NCI-H526 (cell line): Measurements from ENCODE around the gene FBLN5.
A peak's percentile ranks its signal among the peaks of the same experiment; 100 is the strongest.
"Not testable (repeated sequence)": the region's sequence is repeated elsewhere in the genome, so short reads cannot be mapped to it uniquely, and the experiment has no call there.

Experiments used
- DNase-seq, 2 experiments: peaks; one replicate each; lab custom pipeline; 2025; lab: John Stamatoyannopoulos, UW

FBLN5 gene

DNA sequence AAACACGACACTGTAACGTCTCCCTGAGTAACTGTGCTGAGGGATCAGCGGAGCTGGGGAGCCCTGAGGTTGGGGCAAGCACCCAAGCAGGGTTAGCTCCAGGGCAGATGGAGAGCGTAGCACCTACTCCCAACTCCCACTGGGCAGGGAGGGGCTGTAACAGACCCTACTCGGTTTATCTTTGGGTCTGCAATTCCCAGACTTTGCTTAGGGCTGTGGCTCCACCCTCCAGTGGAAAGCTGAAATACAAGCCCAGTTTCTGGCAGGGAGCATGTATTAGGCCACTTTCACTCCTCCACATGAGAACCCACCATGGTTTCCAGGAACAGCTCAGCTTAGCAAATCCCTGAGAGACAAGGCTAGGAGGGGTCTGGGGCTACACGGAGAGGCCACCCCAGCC lies 62.8 kb downstream of the FBLN5 start:
- DNase-seq: peak in 1 of 2 experiments; percentile 13

DNA sequence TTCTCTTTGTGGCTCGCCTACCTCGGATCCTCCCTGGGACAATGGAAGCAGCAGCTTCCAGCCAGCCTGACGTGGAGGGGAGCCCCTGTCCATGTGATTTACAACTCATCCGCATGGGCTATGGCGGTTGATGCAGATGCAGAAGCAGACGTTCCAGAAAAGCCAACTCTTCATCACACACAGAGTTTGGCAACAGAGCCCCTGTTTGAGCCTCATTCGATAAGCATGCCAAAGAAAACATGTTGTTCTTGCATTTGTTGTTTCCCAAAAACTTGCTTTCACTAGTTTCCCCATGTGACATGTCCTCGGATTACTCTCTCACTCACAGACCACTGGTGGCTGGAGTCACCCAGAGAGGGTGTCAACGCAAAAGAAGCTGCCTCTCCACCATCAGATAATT lies 63.7 kb downstream of the FBLN5 start:
- no peak for DNase-seq

DNA sequence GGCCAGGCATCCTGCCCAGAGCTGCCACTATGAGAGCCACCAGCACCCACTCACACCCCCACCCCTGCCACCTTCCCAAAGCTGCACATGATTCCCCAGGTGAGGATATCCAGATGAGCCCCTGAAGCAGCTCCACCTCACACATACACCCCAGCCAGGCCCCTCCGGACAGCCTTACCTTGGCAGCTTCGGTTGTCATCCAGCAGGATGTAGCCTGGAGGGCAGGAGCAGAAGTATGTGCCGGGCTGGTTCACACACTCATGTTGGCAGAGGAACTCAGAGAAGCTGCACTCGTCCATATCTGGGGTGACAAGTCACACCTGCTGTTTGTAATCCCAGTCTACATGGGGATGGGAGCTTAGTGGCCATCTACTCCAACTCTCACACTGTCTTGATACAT lies 64.7 kb downstream of the FBLN5 start:
- DNase-seq: no peak

DNA sequence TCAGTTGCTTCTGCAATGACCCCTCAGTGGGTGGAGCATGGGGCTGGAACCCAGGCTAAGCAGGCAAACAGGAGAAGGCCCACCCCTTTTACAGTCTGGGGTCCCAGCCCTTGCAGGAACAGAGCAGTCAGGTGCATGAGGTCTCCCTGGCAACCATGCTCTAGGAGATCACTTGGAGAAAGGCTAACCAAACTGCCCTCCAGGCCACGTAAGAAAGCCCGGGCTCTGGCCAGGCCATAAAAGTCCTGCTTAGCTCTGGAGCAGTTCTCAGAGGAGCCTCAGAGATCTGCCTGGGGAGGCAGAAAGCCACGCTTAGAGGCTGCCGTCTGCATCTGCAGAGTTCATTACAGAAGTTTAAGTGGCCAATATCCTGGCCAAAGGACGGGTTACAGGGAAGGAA lies 65.1 kb downstream of the FBLN5 start:
- no peak for DNase-seq

DNA sequence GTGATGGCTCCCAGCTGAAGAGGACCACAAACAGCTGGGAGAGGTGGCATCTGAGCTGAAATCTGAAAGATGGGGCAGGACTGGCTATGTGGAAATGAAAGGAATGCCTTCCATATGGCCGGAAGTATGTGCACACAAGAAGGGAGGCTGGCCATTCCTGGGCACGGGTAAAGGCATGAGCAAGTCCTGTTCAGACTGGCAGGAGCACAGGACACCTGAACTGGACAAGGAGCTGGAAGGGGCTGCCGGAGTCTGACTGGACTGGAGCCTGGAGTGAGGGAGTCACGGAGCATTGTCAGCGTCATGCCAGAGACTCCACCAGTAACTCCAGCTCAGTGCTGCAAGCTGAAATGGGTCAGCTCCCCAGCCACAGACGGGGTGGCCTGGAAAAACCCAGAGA lies 68.3 kb downstream of the FBLN5 start:
- no peak for DNase-seq

DNA sequence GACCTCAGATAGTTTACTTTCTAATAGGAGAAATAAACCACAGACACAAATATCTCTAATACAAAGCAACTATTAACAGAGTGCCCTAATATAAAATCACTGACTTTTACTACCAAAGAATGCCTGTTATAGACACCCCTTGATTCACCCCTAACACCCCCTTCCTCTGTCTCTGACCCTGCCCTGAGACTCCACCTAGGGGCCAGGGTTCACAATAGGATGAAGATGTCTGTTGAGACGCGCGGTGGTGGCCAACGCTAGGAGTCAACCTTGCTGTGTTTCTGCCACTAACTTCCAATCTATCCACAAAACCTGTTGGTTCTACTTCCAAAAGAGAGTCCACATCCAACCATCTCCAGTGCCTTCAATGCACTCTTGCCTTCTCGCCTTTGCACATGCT lies 69.2 kb downstream of the FBLN5 start:
- no peak for DNase-seq

DNA sequence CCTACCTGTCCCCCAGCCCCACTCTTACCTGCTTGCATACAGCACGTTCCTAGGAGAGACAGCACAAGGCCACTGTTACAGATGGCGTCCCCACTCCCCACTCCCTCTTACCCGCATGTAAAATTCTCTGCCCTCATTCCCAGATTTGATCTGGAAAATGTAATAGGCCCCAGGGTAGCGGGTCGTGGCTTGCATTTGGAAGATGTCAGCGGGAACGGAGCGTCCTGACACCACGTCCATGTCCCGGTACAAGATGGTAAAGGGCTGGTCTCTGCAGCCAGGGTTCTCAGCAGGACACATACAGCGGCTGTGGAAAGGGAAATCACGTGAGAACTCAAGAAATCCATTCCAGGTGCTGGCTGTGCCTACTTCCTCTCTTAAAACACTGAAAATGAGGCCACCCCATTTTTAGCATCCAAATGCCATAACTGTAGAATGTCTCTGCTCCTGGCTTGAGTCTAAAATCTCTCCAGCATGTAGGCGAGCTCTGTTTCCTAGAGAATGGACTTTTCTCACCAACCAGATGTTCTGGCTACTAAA lies 70.0 kb downstream of the FBLN5 start:
- DNase-seq: no peak

DNA sequence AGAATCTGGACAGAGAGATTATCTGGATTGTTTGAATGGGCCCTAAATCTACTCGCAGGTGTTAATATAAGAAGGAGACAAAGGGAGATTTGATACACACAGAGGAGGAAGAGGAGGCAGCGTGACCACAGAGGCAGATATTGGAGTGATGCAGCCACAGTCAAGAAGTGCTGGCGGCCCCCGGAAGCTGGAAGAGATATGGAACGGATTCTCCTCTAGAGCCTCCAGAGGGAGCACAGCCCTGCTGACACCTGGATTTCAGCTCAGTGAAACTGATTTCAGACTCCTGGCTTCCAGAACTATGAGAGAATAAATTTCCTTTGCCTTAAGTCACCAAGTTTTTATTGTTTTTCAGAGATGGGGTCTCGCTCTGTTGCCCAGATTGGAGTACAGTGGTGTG lies 71.0 kb downstream of the FBLN5 start:
- DNase-seq: no peak

DNA sequence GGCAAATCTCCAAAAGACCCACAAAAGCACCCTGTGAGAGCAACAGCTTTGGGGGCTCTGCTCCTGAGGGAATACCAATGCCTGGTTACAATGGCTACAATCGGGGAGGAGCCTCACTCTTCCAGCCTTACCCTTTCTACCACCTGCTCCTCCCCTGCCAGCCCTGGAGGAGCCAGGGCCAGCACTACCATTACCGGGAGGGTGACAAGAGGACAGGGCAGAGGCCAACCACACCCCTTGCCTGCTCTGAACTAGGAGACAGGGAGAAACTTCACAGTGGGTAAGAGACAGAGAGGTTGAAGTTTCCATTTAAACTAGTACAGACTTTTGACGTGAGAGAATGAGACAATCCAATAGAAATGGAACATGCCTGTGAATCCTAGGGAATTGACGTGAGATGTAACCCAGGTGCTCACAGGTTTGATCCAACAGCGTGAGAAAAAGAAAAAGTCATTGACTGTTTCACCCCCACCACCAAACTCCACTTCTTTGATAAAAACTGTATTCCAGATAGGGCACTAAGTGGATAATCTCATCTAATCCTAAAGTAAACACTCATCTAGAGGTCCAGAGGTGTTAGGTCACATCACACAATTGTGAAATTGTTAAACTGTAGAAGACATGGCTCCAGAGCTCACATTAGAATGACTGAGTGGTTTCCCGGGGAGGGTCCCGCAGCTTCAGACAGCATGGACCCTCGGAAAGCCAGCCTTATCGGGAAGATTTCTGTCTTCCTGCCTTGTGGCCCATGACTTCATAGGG lies 71.8 kb downstream of the FBLN5 start:
- DNase-seq: no peak

DNA sequence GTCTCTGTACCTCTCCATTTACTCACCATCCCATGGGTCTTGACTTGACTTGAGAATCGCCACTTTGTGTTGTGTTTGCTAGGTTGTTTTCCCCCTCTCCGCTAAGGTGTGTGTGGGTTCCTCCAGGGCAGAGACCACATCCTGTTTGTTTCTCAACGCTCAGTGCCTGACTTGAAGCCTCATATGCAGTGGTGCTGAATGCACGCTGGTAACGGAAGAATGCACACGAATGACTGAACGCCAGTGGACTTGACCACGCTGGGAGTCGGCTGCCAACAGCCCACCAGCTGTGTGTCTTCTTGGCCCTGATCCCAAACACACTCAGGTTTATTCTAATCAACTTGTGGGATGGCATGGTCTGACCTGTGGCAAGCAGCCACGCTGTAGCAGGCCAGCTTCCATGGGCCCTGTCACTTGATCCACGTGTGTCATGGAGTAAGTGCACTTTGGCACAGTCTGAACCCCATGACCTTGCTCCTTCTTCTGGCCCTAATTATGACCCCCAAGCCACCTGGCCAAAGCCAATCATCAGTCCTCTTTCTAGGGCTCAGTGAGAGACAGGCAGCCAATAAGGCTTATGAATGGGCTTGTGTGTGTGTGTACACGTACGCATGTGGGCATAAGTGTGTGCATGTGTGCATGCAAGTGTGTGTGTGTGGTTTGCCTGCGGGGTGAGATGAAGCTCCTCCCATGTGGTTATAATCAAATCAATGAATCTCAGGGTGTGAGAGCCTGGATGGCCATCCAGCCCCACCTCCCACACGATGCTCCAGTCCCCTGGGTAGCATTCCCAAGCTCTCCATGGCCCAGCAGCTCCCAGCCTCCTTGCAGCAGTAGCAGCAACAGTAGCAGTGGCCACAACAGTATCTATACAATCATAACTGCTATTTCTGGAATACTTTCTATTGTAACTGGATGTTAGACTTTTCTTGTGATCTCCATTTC lies 73.8 kb downstream of the FBLN5 start:
- DNase-seq: no peak

DNA sequence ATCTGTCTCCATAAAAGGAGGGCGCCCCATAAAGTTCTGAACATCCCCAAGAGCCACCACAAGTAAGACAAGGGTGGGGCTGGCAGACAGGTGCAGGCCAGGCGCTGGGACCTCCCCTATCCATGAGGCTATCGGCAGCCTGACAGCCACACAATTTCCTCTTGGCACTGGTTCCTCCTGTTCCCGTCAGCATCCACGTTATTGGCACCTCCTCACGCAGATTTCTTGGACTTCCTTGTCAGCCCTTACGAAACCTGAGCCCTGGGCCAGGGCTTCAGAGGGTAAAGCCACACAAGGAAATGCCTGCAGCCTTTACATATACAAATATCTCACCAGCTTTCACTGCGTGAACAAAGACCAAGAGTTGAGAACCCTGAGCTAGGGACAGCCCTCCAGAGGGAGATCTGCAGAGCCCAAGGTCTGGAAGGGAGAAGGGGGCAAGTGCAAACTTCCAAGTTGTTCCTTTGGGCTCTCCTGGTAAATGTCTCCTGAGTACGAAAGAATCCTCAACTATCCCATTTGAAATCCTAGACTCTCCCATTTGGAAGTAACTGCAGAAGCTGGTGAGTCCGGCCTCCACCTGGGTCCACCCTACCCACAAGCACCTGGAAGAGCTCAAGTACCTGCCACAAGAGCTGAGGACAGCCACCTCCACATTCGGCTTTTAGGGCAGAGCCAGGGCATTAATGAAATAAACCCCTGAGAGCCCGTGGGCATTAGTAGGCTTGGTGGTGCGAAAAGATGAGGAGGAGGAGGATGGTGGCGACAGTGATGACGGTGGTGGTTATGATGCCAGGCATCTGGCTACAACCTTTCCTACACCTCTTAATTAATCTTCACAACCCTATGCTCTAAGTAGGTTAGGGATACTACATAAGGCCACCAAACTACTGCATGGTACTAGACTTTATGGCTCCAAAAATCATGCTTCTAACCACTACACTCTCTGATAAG lies 74.7 kb downstream of the FBLN5 start:
- peak; percentile 24 to 57 for DNase-seq

DNA sequence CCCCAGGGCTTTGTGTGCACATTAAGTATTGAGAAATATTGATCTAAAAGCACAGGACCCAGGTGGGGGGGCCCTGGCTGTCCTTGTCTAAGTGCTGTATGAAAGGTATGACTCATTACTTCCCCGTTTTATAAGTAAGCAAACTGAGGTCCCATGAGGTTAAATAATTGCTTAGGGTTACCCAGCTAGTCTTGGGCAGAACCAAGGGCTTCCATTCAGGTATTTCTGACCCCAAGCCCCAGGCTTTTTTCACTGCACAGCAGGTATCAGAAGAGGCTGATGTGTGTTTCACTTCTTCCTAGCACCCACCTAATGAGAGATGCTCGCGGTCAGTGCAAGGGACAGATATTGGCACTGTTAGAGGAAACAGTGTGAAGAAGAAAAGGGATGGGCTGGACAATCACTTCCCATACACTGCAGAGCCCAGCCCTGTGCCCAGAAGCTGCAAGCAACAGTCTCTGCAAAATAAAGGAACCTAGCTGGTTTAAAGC lies 75.4 kb downstream of the FBLN5 start:
- no peak for DNase-seq

DNA sequence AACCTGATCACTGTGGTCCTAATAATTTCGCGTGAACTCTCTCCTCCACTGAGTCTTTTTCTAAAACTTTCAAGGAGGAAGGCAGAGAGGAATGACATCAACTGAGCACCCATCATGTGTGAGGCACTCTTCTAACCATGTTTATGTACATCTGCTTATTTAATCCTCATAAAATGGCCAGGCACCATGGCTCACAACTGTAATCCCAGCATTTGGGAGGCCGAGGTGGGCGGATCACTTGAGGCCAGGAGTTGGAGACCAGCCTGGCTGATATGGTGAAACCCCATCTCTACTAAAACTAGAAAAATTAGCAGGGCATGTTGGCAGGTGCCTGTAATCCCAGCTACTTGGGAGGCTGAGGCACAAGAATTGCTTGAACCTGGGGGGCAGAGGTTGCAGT lies 76.1 kb downstream of the FBLN5 start:
- DNase-seq: not testable (repeated sequence)

DNA sequence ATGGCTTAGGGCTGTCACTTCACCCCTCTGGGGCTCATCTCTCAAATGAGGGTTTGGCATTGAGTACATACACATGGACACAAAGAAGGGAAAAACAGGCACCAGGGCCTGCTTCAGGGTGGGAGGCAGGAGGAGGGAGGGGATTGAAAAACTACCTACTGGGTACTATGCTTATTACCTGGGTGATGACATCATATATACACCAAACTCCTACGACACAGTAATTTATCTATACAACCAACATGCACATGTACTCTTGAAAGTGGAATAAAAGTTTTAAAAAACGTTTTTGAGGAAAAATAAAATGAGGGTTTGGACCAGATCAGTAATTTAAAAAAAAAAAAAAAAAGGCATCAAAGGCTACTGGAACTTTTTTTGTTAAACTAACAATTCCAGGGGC lies 76.6 kb downstream of the FBLN5 start:
- no peak for DNase-seq

DNA sequence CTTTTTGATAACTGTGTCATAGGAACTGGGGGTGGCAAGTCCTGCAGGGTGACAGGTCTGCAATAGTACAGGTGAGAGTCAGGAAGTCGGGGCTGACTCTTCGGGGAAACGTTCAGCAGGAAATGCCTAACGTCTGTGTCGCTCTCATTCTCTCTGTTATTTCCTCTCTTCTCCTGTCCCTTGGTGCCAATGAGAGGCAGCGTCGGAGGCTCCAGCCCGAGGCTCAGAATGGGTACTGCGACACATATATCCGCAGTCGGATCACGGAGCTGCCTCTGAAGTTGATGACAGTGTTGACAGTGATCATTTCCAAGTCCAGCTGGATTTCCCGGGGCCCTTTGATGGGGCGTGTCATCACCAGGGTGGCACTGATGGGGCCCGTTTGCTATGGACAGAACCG lies 77.5 kb downstream of the FBLN5 start:
- DNase-seq: no peak

DNA sequence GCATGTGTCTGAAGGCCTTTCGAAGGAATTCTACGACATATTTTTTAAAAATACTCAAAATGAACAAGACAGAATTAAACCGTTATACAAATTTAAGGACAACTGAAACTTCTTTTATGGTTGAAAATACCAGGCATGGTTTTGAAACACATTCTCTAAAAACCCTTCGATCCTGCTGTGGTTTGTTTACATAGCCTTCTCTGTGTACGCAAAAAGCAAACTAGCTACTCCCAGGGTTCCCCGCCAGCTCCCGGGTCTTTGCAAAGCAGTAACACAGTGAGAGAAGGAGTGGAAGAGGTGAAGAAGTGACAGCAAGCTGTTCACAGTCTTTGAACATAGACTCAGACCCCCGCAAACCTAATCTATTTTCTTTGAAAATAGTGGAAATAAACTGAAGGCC lies 77.9 kb downstream of the FBLN5 start:
- peak in 1 of 2 experiments; percentile 26 for DNase-seq

DNA sequence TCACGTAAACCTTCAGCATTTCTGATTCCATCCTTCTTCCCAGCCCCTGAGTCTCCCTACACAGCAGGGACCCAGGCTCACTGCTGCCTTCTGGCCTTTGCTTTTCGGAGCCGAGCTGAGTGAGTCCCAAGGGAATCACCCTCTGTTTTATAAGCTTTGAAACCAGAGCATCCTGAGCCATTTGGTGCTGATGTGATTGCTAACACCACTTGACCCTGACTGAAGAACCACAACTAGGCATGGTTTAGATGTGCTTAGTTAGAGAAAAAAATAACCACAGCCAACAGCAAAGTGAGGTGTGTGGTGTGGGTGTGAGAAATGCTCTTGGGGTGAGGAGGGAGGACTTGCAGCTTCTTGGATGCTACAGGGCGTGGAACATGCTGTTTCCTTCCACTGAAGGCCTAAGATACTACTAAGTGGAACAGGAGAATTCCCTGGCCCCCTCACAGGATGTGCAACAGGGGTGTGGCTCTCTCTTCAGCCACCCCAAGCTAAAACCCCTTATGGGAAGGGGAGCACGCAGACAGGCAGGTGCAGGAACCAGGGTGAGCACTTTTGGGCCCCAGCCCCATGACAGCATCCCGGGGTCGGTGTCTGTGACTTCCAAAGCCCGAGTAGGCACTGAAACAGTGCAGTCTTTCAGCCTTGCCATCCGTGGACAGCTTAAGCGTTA lies 80.0 kb downstream of the FBLN5 start, which contains the start of gene TC2N:
TC2N (minus strand) TSS at position 221 of the 673 bp plus-strand sequence. CDS start 53,767 bp downstream, outside the sequence.
- DNase-seq: peak in 1 of 2 experiments; percentile 5

DNA sequence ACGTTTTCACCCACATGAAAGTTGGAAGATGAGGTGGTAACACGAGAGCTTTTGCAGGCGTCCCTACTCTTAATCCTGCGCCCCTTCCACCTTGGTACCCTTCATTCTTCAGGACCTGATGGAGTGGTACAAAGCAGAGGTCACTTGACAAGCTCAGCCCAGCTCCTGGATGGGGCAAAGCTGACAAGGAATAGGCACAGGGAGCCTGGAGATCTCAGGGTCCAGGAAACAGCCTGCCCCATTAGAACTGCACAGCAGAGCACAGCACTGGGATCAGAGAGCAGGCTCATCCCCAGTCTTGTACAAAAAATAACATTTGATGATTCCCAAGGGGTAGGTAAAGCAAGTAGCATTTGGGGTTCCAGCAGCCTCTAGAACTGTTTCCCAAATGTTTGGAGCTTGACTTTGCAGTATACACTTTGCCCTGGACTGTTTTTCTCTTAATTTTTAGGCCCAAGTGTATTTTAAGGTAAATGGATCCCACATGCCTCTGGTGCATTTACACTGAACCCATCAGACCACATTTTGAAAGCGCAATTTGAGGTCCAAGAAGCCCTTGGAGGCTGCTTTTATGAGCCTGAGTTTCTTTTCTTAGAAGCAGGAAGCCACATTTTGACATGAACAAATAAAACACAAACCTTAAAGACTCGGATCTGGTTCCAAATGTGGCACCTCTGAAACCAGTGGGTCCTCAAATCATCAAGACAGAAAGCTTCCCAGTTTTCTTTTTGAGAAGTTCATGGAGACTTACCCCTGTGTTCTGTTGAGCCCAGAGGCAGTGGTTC lies 80.8 kb downstream of the FBLN5 start:
- DNase-seq: no peak

DNA sequence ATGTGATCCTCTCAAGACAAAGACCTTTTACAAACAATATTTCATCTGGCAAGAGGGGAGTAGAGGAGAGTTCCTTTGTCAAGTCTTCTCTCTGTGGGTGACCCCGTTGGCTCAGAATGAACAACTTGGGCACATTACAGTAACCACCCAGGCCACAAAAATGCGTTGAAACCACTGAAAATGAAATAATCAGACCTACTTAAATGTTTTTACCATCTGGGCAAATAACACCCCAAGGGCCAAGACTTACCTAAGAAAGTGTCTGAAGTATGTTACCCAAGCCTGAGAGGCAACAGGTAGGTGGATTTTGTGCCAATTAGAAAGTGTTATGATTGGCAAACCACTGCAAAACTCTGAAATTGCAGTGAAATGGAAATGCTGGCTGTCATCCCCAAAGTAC lies 81.4 kb downstream of the FBLN5 start:
- DNase-seq: no peak

DNA sequence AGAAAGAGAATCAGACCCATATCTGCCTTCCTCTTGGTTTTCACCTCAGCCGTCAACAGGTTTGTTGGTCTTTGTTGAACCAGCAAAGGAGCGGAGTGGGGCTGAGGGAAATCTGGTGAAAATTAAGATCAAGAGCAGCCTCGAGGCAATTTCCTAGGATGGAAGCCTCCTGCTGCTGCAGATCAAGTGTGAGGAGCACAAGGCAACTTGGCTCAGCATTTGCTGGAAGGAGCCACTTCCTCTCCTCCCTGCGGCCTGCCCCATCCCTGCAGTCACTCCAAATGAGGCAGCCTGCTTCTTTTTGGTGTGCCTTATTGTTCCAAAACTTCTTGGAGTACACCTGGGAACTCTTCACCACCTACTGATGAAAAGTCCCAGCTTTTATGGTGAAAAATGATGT lies 85.1 kb downstream of the FBLN5 start:
- DNase-seq: no peak
